ELR (cell line): ENCODE results near the gene ARMC10.
"Not testable (repeated sequence)": the region's sequence is repeated elsewhere in the genome, so short reads cannot be mapped to it uniquely, and the experiment has no call there.

Experiments used
- DNase-seq: peaks from one replicate; pipeline ENCODE4 v3.0.0-alpha.2; 2015; ENCODE audit warnings: low read depth

The ARMC10 gene

GRCh38 chr7:103074519-103075336 is at the start of gene ARMC10, which contains the start of gene FBXL13:
ARMC10 (plus strand) TSS chr7:103075140; CDS start chr7:103075273, 133 bp downstream.
FBXL13 (minus strand) TSS chr7:103074796.
- peak; percentile 90 for DNase-seq

GRCh38 chr7:103025341-103025740 is 49.6 kb upstream of the ARMC10 start:
- no peak for DNase-seq

GRCh38 chr7:103031024-103031423 is 43.9 kb upstream of the ARMC10 start:
- DNase-seq: no peak

GRCh38 chr7:103031781-103032180 is 43.2 kb upstream of the ARMC10 start:
- peak; percentile 34 for DNase-seq

- not testable (repeated sequence) for DNase-seq
These were observed 40.6 kb upstream of the ARMC10 start for GRCh38 chr7:103034318-103034717.

DNA sequence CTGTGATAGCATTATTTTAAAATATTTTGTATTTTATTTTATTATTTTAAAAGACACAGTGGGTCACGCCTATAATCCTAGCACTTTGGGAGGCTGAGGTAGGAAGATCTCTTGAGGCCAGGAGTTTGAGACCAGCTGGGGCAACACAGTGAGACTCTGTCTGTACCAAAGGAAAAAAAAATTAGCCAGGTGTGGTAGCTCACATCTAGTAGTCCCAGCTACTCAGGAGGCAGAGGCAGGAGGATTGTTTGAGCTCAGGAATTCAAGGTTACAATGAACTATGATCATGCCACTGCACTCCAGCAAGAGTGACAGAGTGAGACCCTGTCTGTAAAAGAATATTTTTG is 37.5 kb upstream of the ARMC10 start:
- no peak for DNase-seq

DNA sequence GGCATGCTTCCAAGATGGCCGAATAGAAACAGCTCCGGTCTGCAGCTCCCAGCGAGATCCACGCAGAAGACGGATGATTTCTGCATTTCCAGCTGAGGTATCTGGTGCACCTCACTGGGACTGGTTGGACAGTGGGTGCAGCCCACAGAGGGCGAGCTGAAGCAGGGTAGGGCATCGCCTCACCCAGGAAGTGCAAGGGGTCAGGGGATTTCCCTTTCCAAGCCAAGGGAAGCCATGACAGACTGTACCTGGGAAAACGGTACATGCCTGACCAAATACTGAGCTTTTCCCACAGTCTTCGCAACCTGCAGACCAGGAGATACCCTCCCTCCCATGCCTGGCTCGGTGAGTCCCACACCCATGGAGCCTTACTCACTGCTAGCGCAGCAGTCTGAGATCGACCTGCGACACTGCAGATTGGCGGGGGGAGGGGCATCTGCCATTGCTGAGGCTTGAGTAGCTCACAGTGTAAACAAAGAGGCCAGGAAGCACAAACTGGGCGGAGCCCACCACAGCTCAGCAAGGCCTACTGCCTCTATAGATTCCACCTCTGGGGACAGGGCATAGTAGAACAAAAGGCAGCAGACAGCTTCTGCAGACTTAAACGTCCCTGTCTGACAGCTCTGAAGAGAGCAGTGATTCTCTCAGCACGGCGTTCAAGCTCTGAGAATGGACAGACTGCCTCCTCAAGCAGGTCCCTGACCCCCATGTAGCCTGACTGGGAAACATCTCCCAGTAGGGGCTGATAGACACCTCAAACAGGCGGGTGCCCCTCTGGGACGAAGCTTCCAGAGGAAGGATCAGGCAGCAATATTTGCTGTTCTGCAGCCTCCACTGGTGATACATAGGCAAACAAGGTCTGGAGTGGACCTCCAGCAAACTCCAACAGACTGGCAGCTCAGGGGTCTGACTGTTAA is 36.9 kb upstream of the ARMC10 start:
- DNase-seq: not testable (repeated sequence)

DNA sequence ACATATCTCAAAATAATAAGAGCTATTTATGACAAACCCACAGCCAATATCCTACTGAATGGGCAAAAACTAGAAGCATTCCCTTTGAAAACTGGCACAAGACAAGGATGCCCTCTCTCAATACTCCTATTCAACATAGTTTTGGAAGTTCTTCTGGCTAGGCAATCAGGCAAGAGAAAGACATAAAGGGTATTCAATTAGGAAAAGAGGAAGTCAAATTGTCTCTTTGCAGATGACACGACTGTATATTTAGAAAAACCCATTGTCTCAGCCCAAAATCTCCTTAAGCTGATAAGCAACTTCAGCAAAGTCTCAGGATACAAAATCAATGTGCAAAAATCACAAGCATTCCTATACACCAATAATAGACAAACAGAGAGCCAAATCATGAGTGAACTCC is 33.1 kb upstream of the ARMC10 start:
- DNase-seq: not testable (repeated sequence)

DNA sequence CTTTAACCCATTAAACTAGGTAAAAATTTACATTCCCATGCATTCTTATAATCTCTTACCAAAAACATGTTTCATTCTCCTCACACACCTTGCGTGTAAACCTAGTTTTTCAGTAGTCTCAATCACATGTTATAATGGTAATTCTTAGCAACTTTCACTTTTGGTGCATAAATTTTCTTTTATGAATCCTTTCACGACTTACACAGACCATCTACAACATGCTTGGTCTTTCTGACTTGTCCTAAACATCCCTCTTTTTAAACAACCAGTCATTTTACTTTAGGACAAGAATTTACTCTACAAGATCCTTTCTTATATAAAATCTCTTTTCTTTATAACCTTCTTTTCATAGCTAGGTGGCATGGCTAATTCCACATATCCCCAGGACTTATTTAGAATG is 26.1 kb upstream of the ARMC10 start:
- DNase-seq: peak; percentile 59

DNA sequence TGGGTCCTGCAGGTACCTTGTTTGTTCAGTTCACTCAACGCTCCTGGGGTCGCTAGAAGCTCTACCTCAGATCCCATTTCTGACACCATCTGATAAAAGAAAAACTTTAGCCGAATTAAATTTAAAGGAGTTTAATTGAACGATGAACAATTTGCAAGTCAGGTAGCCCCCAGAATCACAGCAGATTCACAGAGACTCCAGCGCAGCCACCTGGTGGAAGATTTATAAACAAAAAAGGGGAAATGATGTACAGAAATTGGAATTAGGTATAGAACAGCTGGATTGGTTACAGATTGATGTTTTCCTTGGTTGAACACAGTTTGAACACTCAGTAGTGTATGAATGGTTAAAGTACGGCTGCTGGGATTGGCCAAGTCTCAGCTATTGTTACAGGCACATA is 23.4 kb upstream of the ARMC10 start:
- no peak for DNase-seq

- not testable (repeated sequence) for DNase-seq
These were observed 18.9 kb upstream of the ARMC10 start for GRCh38 chr7:103056006-103056405.

DNA sequence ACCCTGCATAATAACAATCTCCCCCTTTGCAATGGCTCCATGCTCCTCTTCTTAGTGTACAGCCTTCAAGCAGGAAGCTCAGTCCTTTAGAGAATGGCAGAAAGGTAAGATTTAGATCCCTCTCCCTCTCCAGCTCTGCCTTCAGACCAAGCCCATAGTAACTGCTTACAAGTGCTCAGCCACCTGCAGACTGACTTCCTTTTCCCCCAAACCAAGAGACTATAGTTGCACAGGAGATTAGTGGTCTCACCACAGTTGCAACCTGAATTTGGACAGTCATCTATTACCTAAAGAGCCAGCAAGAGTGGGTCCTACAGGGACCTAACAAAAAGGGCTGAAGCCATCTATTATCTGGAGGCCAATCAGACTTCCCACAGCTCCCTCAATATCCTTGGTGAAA is 16.8 kb upstream of the ARMC10 start:
- no peak for DNase-seq

GRCh38 chr7:103059471-103059870 is 15.5 kb upstream of the ARMC10 start:
- no peak for DNase-seq

- peak; percentile 15 for DNase-seq
These were observed 11.0 kb upstream of the ARMC10 start for GRCh38 chr7:103063895-103064294.

GRCh38 chr7:103065667-103066066 is 9.3 kb upstream of the ARMC10 start:
- peak; percentile 68 for DNase-seq

- no peak for DNase-seq
These were observed 6.2 kb upstream of the ARMC10 start for GRCh38 chr7:103068414-103069403.

- no peak for DNase-seq
These were observed 3.9 kb upstream of the ARMC10 start for GRCh38 chr7:103071000-103071399.

GRCh38 chr7:103073989-103074518 is 886 bp upstream of the ARMC10 start:
- DNase-seq: peak; percentile 36

DNA sequence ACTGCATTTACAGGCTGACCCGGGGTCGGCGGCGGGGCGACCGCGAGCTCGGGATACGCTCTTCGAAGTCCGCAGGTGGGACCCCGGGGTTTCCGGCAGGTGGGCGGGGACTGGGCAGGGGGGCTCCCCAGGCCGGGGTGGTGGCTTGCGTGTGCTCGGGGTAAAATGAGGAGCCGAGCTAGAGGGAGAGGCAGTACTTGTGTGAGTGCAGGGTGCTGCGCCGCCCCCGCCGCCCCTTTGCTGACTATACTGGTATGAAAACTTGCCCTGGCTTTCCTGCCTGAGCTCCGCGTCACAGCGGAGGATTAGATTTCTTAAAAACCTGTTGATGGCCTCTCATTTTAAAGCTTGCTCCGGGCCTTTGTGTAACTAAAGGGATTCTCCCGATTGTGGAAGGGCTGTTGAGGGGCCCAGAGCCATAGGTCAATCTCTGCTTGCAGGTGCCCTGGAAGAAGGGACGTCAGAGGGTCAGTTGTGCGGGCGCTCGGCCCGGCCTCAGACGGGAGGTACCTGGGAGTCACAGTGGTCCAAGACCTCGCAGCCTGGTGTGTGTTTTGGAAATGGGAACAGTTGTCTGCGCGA is 488 bp downstream of the ARMC10 start:
- DNase-seq: peak; percentile 60

DNA sequence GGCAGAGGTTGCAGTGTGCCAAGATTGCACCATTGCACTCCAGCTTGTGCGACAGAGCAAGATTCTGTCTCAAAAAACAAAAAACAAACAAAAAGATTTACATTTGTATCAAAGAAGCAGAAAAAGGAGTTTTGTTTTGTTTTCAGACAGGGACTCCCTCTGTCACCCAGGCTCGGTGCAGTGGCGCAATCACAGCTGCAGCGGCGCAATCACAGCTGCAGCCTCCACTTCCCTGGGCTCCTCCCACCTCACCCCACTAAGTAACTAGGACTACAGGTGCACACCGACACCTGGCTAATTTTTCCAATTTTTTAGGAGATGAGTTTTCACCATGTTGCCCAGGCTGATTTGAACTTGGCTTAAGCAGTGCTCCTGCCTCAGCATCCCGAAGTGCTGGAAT is 1.8 kb downstream of the ARMC10 start:
- no peak for DNase-seq

DNA sequence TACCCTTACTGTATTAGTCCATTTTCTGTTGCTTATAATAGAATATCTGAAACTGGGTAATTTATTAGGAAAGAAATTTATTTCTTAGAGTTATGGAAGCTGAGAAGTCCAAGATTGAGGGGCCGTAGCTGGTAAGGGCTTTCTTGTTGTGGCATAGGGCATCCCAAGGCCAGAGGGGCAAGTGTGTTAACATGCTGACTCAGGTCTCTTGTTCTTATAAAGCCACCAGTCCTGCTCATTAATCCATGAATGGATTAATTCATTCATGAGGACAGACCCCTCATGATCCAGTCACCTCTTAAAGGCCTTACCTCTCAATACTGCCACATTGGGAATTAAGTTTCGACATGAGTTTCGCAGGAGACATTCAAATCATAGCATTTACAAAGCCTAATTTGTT is 2.4 kb downstream of the ARMC10 start:
- DNase-seq: no peak
